Mesendoderm (in vitro differentiated cells): ENCODE data around the gene LPIN1.

Experiments used
- DNase-seq: peaks from one replicate; pipeline ENCODE4 v3.0.0; 2013
- H2AK5ac ChIP-seq: 2 replicates; pipeline ENCODE4 v1.6.1; 2013; ENCODE audit warnings: low read length, inconsistent platforms
- H2BK120ac ChIP-seq: 2 replicates; pipeline ENCODE4 v1.6.1; 2013; ENCODE audit warnings: low read depth, mild to moderate bottlenecking, low read length, moderate library complexity, mixed read lengths
- H2BK15ac ChIP-seq: replicated peaks from 2 replicates; pipeline ENCODE4 v1.6.1; 2013; ENCODE audit warnings: low read depth, mild to moderate bottlenecking, moderate library complexity
- H2BK5ac ChIP-seq: 2 replicates; pipeline ENCODE4 v1.6.1; 2013; ENCODE audit warnings: low read length, inconsistent platforms
- H3K18ac ChIP-seq: 2 replicates; pipeline ENCODE4 v1.6.1; 2013; ENCODE audit warnings: mild to moderate bottlenecking, low read length, mixed read lengths
- H3K23ac ChIP-seq: one replicate; pipeline ENCODE4 v1.6.1; 2013; ENCODE audit warnings: low read length
- H3K27ac ChIP-seq: 2 replicates; pipeline ENCODE4 v1.5.1; 2013; ENCODE audit warnings: low read depth, mild to moderate bottlenecking, inconsistent platforms, low read length, moderate library complexity
- H3K27me3 ChIP-seq: 2 replicates; pipeline ENCODE4 v1.6.1; 2013; ENCODE audit warnings: low read length, control low read depth, mild to moderate bottlenecking, inconsistent platforms; ENCODE audit not compliant: insufficient read depth, poor library complexity
- H3K36me3 ChIP-seq: 2 replicates; pipeline ENCODE4 v1.6.1; 2013; ENCODE audit warnings: low read length, inconsistent platforms; ENCODE audit not compliant: control insufficient read depth, insufficient read depth
- H3K4ac ChIP-seq: one replicate; pipeline ENCODE4 v1.6.1; 2013; ENCODE audit warnings: low read depth, mild to moderate bottlenecking, low read length, moderate library complexity
- H3K4me1 ChIP-seq: 2 replicates; pipeline ENCODE4 v1.6.1; 2013; ENCODE audit warnings: low read depth, low read length, inconsistent platforms; ENCODE audit not compliant: control insufficient read depth
- H3K4me2 ChIP-seq: 2 replicates; pipeline ENCODE4 v1.6.1; 2013; ENCODE audit warnings: low read length
- H3K4me3 ChIP-seq: 2 replicates; pipeline ENCODE4 v1.5.1; 2013; ENCODE audit warnings: mild to moderate bottlenecking, low read length
- H3K56ac ChIP-seq: one replicate; pipeline ENCODE4 v1.6.1; 2013; ENCODE audit warnings: low read length
- H3K79me1 ChIP-seq: 2 replicates; pipeline ENCODE4 v1.6.1; 2013; ENCODE audit warnings: low read length, inconsistent platforms
- H3K79me2 ChIP-seq: 2 replicates; pipeline ENCODE4 v1.6.1; 2013; ENCODE audit warnings: mild to moderate bottlenecking, low read length; ENCODE audit not compliant: control insufficient read depth, insufficient read depth
- H3K9ac ChIP-seq: 2 replicates; pipeline ENCODE4 v1.6.1; 2013; ENCODE audit warnings: low read length, inconsistent platforms
- H4K5ac ChIP-seq: one replicate; pipeline ENCODE4 v1.6.1; 2013; ENCODE audit warnings: low read length
- H4K8ac ChIP-seq: one replicate; pipeline ENCODE4 v1.6.1; 2013; ENCODE audit warnings: low read depth, mild to moderate bottlenecking, control low read depth, low read length, moderate library complexity
- WGBS: extraction: QIAGEN DNeasy Blood & Tissue Kit; methylation state at CpG from one replicate; pipeline ENCODE4 v1.1.7; 2013; ENCODE audit warnings: low lambda C conversion rate, missing lambda C conversion rate; ENCODE audit not compliant: insufficient coverage; ENCODE audit errors: extremely low coverage; 5-methylcytosine and 5-hydroxymethylcytosine counted together

Gene LPIN1

GRCh38 chr2:11764920-11765319 lies 18.5 kb downstream of the LPIN1 start:
- Histone ChIP-seq H2BK120ac (no peak overlapping the region), H3K4me2 (no peak overlapping the region), H3K4ac (no peak overlapping the region), H2BK15ac (no peak overlapping the region), H3K27ac (no peak overlapping the region), H3K23ac (no peak overlapping the region), H3K36me3 (no peaks in the 10 kb centered on the region), H3K4me3 (no peak overlapping the region), H2BK5ac (no peak overlapping the region), H3K56ac (no peak overlapping the region), H4K5ac (no peak overlapping the region), H3K27me3 (no peaks in the 10 kb centered on the region), H2AK5ac (no peak overlapping the region), H3K18ac (no peak overlapping the region), H3K4me1 (no peaks in the 10 kb centered on the region), H3K79me1 (no peaks in the 10 kb centered on the region), H4K8ac (no peak overlapping the region), H3K9ac (no peak overlapping the region), H3K79me2 (no peaks in the 10 kb centered on the region)
- no peak for DNase-seq
- no CpG with 5 or more reads among the region's 10 CpGs for WGBS

DNA sequence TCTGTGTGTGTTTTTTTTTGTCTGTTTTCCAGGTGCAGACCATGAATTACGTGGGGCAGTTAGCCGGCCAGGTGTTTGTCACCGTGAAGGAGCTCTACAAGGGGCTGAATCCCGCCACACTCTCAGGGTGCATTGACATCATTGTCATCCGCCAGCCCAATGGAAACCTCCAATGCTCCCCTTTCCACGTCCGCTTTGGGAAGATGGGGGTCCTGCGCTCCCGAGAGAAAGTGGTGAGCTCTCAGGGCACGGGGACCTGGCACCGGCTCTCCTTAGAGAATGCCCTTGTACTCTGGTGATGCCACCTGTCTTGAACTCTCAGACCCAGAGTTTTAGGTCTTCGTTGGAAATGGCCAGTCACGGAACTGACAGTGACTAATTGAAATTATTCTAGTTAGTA lies 19.1 kb downstream of the LPIN1 start:
- H3K79me2 ChIP-seq: no peaks in the 10 kb centered on the region
- no peak overlapping the region for H3K4me3 ChIP-seq
- no peak overlapping the region for H2BK5ac ChIP-seq
- no peak overlapping the region for H3K9ac ChIP-seq
- H3K18ac ChIP-seq: no peak overlapping the region
- DNase-seq: no peak
- H3K79me1 ChIP-seq: no peaks in the 10 kb centered on the region
- H3K4me1 ChIP-seq: no peaks in the 10 kb centered on the region
- H4K8ac ChIP-seq: no peak overlapping the region
- H3K23ac ChIP-seq: no peak overlapping the region
- H3K4ac ChIP-seq: no peak overlapping the region
- no peak overlapping the region for H2BK15ac ChIP-seq
- no peak overlapping the region for H2BK120ac ChIP-seq
- WGBS: no CpG with 5 or more reads among the region's 13 CpGs
- no peak overlapping the region for H3K56ac ChIP-seq
- H2AK5ac ChIP-seq: no peak overlapping the region
- no peak overlapping the region for H3K27ac ChIP-seq
- H4K5ac ChIP-seq: no peak overlapping the region
- no peaks in the 10 kb centered on the region for H3K36me3 ChIP-seq
- H3K4me2 ChIP-seq: no peak overlapping the region
- no peaks in the 10 kb centered on the region for H3K27me3 ChIP-seq

GRCh38 chr2:11766016-11766415 lies 19.6 kb downstream of the LPIN1 start:
- H3K4ac ChIP-seq: no peak overlapping the region
- H2AK5ac ChIP-seq: no peak overlapping the region
- H3K4me1 ChIP-seq: no peaks in the 10 kb centered on the region
- H3K79me1 ChIP-seq: no peaks in the 10 kb centered on the region
- H3K18ac ChIP-seq: no peak overlapping the region
- no peak overlapping the region for H2BK15ac ChIP-seq
- H3K27me3 ChIP-seq: no peaks in the 10 kb centered on the region
- H4K8ac ChIP-seq: no peak overlapping the region
- no peak overlapping the region for H3K23ac ChIP-seq
- H3K9ac ChIP-seq: no peak overlapping the region
- no peak for DNase-seq
- no peak overlapping the region for H3K4me2 ChIP-seq
- no peak overlapping the region for H2BK120ac ChIP-seq
- no peak overlapping the region for H3K56ac ChIP-seq
- no peak overlapping the region for H4K5ac ChIP-seq
- H3K4me3 ChIP-seq: no peak overlapping the region
- H3K36me3 ChIP-seq: no peaks in the 10 kb centered on the region
- WGBS: no CpG with 5 or more reads among the region's 5 CpGs
- no peak overlapping the region for H2BK5ac ChIP-seq
- no peaks in the 10 kb centered on the region for H3K79me2 ChIP-seq
- H3K27ac ChIP-seq: no peak overlapping the region

DNA sequence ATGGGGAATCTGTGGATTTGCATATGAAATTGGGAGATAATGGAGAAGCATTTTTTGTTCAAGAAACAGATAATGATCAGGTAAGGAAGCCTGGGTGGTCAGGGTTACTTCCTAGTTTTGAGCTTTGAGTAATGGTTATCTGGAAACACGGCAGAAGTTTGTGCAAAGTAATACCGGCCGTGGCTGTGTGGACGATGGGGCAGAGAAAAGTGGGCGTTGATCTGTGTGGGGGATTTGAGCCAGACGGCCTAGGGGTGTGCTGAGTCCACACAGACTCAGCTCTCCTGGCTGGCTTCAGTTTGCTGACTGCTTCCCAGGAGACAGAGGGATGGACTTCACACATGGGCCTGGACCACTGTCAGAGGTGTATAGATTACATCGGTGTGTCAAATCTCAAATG lies 21.3 kb downstream of the LPIN1 start:
- no peak overlapping the region for H2BK15ac ChIP-seq
- no peak for DNase-seq
- no peaks in the 10 kb centered on the region for H3K4me1 ChIP-seq
- no peak overlapping the region for H3K56ac ChIP-seq
- peaks cover 1% of the 10 kb centered on the region for H3K36me3 ChIP-seq
- no peak overlapping the region for H3K4me3 ChIP-seq
- H3K4ac ChIP-seq: no peak overlapping the region
- no peaks in the 10 kb centered on the region for H3K79me2 ChIP-seq
- no CpG with 5 or more reads among the region's 7 CpGs for WGBS
- no peaks in the 10 kb centered on the region for H3K79me1 ChIP-seq
- H3K9ac ChIP-seq: no peak overlapping the region
- H2BK5ac ChIP-seq: no peak overlapping the region
- H2AK5ac ChIP-seq: no peak overlapping the region
- H4K8ac ChIP-seq: no peak overlapping the region
- H3K18ac ChIP-seq: no peak overlapping the region
- H3K27ac ChIP-seq: no peak overlapping the region
- H3K23ac ChIP-seq: no peak overlapping the region
- no peaks in the 10 kb centered on the region for H3K27me3 ChIP-seq
- no peak overlapping the region for H4K5ac ChIP-seq
- H3K4me2 ChIP-seq: no peak overlapping the region
- no peak overlapping the region for H2BK120ac ChIP-seq

GRCh38 chr2:11768946-11769345 lies 22.5 kb downstream of the LPIN1 start:
- no peak for DNase-seq
- Histone ChIP-seq H3K9ac (no peak overlapping the region), H3K27me3 (no peaks in the 10 kb centered on the region), H3K4ac (no peak overlapping the region), H3K18ac (no peak overlapping the region), H3K4me2 (no peak overlapping the region), H3K56ac (no peak overlapping the region), H4K8ac (no peak overlapping the region), H3K79me2 (no peaks in the 10 kb centered on the region), H3K23ac (no peak overlapping the region), H3K27ac (no peak overlapping the region), H2BK5ac (no peak overlapping the region), H3K4me3 (no peak overlapping the region), H2AK5ac (no peak overlapping the region), H3K4me1 (no peaks in the 10 kb centered on the region), H4K5ac (no peak overlapping the region), H3K79me1 (no peaks in the 10 kb centered on the region), H3K36me3 (peaks cover 1% of the 10 kb centered on the region), H2BK120ac (no peak overlapping the region), H2BK15ac (no peak overlapping the region)
- no CpG with 5 or more reads among the region's 3 CpGs for WGBS

DNA sequence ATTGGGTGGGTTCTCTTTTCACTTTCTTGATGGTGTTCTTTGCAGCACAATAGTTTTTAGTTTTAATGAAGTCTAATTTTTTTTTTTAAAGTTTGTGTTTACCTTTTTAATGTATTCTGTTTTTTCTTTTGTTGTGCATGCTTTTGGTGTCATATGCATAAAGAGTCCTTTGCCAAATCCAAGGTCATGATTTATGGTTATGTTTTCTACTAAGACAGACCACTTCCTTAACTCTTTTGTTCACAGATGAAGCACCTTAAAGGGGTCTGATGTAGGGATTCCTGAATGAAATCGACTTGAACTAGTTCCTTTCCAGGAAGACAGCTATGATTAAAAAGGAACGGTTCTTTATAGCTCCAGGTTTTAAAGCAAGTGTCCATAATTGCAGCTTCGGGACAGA lies 23.1 kb downstream of the LPIN1 start:
- Histone ChIP-seq H3K27me3 (no peaks in the 10 kb centered on the region), H3K4me2 (no peak overlapping the region), H3K56ac (no peak overlapping the region), H3K23ac (no peak overlapping the region), H2BK5ac (no peak overlapping the region), H3K4me3 (no peak overlapping the region), H2BK15ac (no peak overlapping the region), H3K4me1 (no peaks in the 10 kb centered on the region), H3K27ac (no peak overlapping the region), H3K4ac (no peak overlapping the region), H4K8ac (no peak overlapping the region), H3K36me3 (peaks cover 1% of the 10 kb centered on the region), H4K5ac (no peak overlapping the region), H3K9ac (no peak overlapping the region), H3K18ac (no peak overlapping the region), H2AK5ac (no peak overlapping the region), H3K79me2 (no peaks in the 10 kb centered on the region), H2BK120ac (no peak overlapping the region), H3K79me1 (no peaks in the 10 kb centered on the region)
- no CpG with 5 or more reads among the region's 3 CpGs for WGBS
- DNase-seq: no peak
